ENCODE results near the gene LRRC3B. TPM values are rescaled to one million over a fixed set of nuclear protein-coding genes. Genes with fewer than 3 reads are reported as not detected.

Gene LRRC3B
- total RNA-seq, 1 donor from 2014 or later = 8.2 TPM

DNA sequence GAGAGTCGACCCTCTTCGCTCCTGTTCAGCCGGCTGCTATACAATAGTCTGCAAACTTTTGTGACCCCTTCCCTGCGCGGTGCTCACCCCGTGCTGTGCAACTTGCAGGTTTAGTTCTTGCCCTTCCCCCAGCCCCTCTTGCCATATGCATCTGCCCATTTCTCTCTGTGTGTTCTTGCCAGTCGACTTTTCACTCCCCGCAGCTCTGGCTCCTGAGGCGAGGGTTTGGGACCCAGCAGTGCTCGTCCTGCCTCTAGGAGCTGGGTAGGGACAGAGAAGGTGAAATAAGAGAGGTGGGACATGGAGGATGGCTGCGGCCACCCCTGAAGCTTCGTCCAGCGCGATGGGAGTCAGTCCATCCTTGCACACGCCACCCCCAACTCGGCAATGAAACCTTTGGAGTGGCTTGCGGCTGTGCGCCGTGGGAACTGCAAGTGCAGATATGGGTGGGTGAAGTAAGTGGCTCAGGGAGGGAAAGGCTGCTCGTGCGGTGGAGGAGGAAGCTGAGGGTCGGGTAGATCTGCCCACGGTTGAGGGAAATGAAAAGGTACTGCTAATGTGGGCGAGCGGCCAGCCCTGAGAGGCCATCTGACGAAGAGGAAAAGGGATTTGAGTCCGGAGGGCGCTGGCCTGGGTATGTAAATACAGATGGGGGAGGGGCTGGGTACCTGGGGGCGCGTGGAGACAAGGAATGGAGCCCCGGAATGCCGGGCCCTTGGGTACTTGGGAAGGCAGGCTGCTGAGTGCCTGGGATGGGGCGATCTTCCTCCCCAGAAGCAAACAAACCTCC, 1.0 kb downstream of the LRRC3B start:
- Histone ChIP-seq H3K4me1 (peaks cover 14% of the 10 kb centered on the region), H3K79me2 (ENCODE audit: low read depth) (no peaks in the 10 kb centered on the region), H3K27me3 (peaks cover 78% of the 10 kb centered on the region), H4K20me1 (ENCODE audit: low read depth) (peaks cover 6% of the 10 kb centered on the region), H3K4me2 (peak overlapping the region; percentile 100), H3K27ac (no peak overlapping the region), H3F3A (ENCODE audit: low read depth) (peaks cover 16% of the 10 kb centered on the region), H3K36me3 (no peaks in the 10 kb centered on the region), H3K4me3 (peak overlapping the region; percentile 75), H3K9me3 (ENCODE audit: low read depth) (no peaks in the 10 kb centered on the region), H2AFZ (replicated peaks) (peak overlapping the region; percentile 89), H3K9ac (no peak overlapping the region)
- Mint-ChIP-seq H3K27me3 (ENCODE audit: insufficient read depth, low read depth) (peaks cover 34% of the 10 kb centered on the region), H3K4me1 (peaks cover 20% of the 10 kb centered on the region), H3K27ac (no peak overlapping the region), H3K36me3 (no peaks in the 10 kb centered on the region), H3K9me3 (peaks cover 2% of the 10 kb centered on the region), H3K4me3 (peak overlapping the region; percentile 85)
- TF ChIP-seq EZH2phosphoT487 (IDR thresholded peaks at IDR 0.05) = peak; percentile 15
- TF ChIP-seq, protein P1, sequence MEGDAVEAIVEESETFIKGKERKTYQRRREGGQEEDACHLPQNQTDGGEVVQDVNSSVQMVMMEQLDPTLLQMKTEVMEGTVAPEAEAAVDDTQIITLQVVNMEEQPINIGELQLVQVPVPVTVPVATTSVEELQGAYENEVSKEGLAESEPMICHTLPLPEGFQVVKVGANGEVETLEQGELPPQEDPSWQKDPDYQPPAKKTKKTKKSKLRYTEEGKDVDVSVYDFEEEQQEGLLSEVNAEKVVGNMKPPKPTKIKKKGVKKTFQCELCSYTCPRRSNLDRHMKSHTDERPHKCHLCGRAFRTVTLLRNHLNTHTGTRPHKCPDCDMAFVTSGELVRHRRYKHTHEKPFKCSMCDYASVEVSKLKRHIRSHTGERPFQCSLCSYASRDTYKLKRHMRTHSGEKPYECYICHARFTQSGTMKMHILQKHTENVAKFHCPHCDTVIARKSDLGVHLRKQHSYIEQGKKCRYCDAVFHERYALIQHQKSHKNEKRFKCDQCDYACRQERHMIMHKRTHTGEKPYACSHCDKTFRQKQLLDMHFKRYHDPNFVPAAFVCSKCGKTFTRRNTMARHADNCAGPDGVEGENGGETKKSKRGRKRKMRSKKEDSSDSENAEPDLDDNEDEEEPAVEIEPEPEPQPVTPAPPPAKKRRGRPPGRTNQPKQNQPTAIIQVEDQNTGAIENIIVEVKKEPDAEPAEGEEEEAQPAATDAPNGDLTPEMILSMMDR (IDR thresholded peaks at IDR 0.05) = no peak
- peak; percentile 62 for TF ChIP-seq EZH2 (IDR thresholded peaks at IDR 0.05)
- DNase-seq (ENCODE audit: low spot score) = peak; percentile 65

DNA sequence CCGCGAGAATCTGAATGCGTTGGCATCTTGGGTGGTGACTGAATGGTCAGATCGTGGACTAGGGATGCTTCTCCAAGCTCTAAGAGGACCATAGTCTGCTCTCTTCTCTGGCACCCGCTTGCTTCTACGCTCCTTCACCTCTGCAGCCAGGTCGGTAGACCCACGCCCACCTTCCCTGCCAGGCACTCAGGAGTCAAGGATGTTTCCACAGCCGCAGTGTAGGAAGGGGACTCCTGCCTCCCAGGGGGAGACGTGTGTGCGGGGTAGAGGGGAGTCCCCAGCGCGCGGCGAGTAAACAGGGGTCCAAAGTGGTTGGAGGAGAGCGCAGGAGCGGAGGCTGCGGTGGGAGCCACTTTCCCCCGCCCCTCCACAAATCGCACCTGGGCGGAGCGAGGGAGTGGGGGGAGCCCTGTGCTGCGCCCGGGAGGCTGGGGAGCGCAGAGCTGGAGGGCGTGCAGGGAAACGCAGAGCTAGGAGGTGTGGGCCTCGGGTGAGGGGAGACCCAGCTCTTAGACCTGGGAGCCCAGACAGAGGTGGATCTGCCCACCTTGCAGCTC, 1.7 kb downstream of the LRRC3B start:
- peak overlapping the region; percentile 89 for H2AFZ ChIP-seq (replicated peaks)
- TF ChIP-seq EZH2phosphoT487 (IDR thresholded peaks at IDR 0.05) = peak; percentile 10
- TF ChIP-seq, protein P1 (IDR thresholded peaks at IDR 0.05) = no peak
- TF ChIP-seq EZH2 (IDR thresholded peaks at IDR 0.05) = no peak
- H3K4me3 ChIP-seq = peak overlapping the region; percentile 75
- H3K4me3 Mint-ChIP-seq = peak overlapping the region; percentile 85
- H3K4me1 Mint-ChIP-seq = peaks cover 22% of the 10 kb centered on the region
- no peak overlapping the region for H3K9ac ChIP-seq
- H3K36me3 Mint-ChIP-seq = no peaks in the 10 kb centered on the region
- H3K4me2 ChIP-seq = peak overlapping the region; percentile 100
- peaks cover 16% of the 10 kb centered on the region for H3F3A ChIP-seq (ENCODE audit: low read depth)
- no peak overlapping the region for H3K27ac ChIP-seq
- H3K27ac Mint-ChIP-seq = no peak overlapping the region
- H3K4me1 ChIP-seq = peaks cover 21% of the 10 kb centered on the region
- DNase-seq (ENCODE audit: low spot score) = peak; percentile 57
- no peaks in the 10 kb centered on the region for H3K79me2 ChIP-seq (ENCODE audit: low read depth)
- H3K36me3 ChIP-seq = no peaks in the 10 kb centered on the region
- H3K27me3 ChIP-seq = peaks cover 74% of the 10 kb centered on the region
- H3K9me3 ChIP-seq (ENCODE audit: low read depth) = no peaks in the 10 kb centered on the region
- H4K20me1 ChIP-seq (ENCODE audit: low read depth) = peaks cover 6% of the 10 kb centered on the region
- peaks cover 2% of the 10 kb centered on the region for H3K9me3 Mint-ChIP-seq
- peaks cover 34% of the 10 kb centered on the region for H3K27me3 Mint-ChIP-seq (ENCODE audit: insufficient read depth, low read depth)

DNA sequence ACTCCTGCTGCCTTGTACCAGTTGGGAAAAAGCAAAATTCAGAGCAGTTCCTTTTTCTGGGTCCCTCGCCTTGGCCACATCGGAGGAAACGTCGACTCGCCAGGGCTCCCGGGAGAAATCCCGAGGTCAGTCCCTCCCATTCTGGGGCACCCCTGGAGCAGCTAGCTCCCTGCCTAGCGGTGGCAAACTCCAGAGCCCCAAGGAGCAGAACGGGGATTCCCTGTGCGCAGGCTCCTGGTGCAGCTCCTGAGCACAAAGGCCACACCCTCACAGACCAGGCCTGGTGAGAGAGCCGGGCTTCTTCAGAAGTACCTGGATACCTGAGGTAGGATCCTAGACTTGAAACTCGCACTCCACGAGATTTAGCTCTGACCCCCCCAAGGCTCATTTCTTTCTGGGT, 2.6 kb downstream of the LRRC3B start:
- peaks cover 16% of the 10 kb centered on the region for H3F3A ChIP-seq (ENCODE audit: low read depth)
- peaks cover 21% of the 10 kb centered on the region for H3K4me1 ChIP-seq
- H3K9me3 ChIP-seq (ENCODE audit: low read depth) = no peaks in the 10 kb centered on the region
- H3K27ac Mint-ChIP-seq = no peak overlapping the region
- DNase-seq (ENCODE audit: low spot score) = peak; percentile 2
- H3K36me3 ChIP-seq = no peaks in the 10 kb centered on the region
- no peak overlapping the region for H3K4me3 ChIP-seq
- no peak overlapping the region for H3K4me3 Mint-ChIP-seq
- peak overlapping the region; percentile 100 for H3K4me2 ChIP-seq
- no peaks in the 10 kb centered on the region for H3K36me3 Mint-ChIP-seq
- peaks cover 67% of the 10 kb centered on the region for H3K27me3 ChIP-seq
- peaks cover 34% of the 10 kb centered on the region for H3K27me3 Mint-ChIP-seq (ENCODE audit: insufficient read depth, low read depth)
- H3K9ac ChIP-seq = no peak overlapping the region
- no peaks in the 10 kb centered on the region for H3K79me2 ChIP-seq (ENCODE audit: low read depth)
- peaks cover 6% of the 10 kb centered on the region for H4K20me1 ChIP-seq (ENCODE audit: low read depth)
- H2AFZ ChIP-seq (replicated peaks) = no peak overlapping the region
- H3K27ac ChIP-seq = no peak overlapping the region
- H3K4me1 Mint-ChIP-seq = peaks cover 24% of the 10 kb centered on the region
- peaks cover 2% of the 10 kb centered on the region for H3K9me3 Mint-ChIP-seq
- TF ChIP-seq, protein P1 (IDR thresholded peaks at IDR 0.05) = no peak
- TF ChIP-seq EZH2 (IDR thresholded peaks at IDR 0.05) (no peak), EZH2phosphoT487 (IDR thresholded peaks at IDR 0.05) (no peak)
